Parathyroid adenoma (tissue), 2 donors: ENCODE measurements around the gene CDIP1.

Experiments used
- H2AFZ ChIP-seq: fragments of 300-600 bp; sonication (generic); one replicate; pipeline ENCODE4 v1.7.0; 2017; ENCODE audit warnings: antibody characterized with exemption, mild to moderate bottlenecking
- H3K27ac ChIP-seq: fragments of 300-600 bp; sonication (generic); one replicate; pipeline ENCODE4 v1.7.0; 2017
- H3K27me3 ChIP-seq: fragments of 300-600 bp; sonication (generic); one replicate; pipeline ENCODE4 v1.7.0; 2017; ENCODE audit warnings: low read length; ENCODE audit not compliant: control insufficient read depth, insufficient read depth
- H3K36me3 ChIP-seq: fragments of 300-600 bp; sonication (generic); one replicate; pipeline ENCODE4 v1.7.0; 2017; ENCODE audit warnings: low read length; ENCODE audit not compliant: control insufficient read depth, insufficient read depth
- H3K4me1 ChIP-seq: fragments of 300-600 bp; sonication (generic); one replicate; pipeline ENCODE4 v1.7.0; 2017; ENCODE audit warnings: control low read depth
- H3K4me2 ChIP-seq: fragments of 300-600 bp; sonication (generic); one replicate; pipeline ENCODE4 v1.7.0; 2017; ENCODE audit warnings: low read length
- H3K4me3 ChIP-seq: fragments of 300-600 bp; sonication (generic); one replicate; pipeline ENCODE4 v1.7.0; 2017; ENCODE audit warnings: low read depth, low read length
- H3K79me2 ChIP-seq: fragments of 300-600 bp; sonication (generic); one replicate; pipeline ENCODE4 v1.7.0; 2017; ENCODE audit warnings: control low read depth
- H3K9ac ChIP-seq: fragments of 300-600 bp; sonication (generic); one replicate; pipeline ENCODE4 v1.7.0; 2017; ENCODE audit warnings: mild to moderate bottlenecking
- H3K9me3 ChIP-seq: fragments of 300-600 bp; sonication (generic); one replicate; pipeline ENCODE4 v1.7.0; 2017; ENCODE audit warnings: low read length; ENCODE audit not compliant: control insufficient read depth
- TF ChIP-seq, protein P1 (sequence below): fragments of 300-600 bp; sonication (generic); IDR thresholded peaks from one replicate; pipeline ENCODE4 v1.7.0; 2017; ENCODE audit warnings: antibody characterized with exemption, mild to moderate bottlenecking
- donor health status: primary hyperparathyroidism.

The CDIP1 gene

DNA sequence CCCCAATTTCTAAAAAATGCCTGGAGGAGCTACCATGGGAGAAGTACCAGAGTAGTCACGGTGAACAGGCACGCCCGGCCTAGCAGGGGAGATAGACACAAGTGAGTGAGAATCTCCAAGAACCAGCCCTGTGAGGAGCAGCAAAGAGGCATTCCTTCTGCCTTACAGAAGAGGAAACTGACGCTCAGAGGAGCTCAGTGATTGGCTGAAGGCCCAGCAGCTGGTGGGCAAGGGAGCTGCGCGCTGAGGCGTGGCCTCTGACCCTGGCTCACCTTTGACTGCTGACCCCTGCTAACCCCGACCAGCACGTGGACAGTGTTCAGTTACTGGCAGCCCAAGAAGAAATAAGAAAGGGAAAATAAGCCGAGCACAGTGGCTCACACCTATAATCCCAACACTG, 19.4 kb upstream of the CDIP1 start:
- no peaks in the 10 kb centered on the region for H3K9me3 ChIP-seq
- no peak overlapping the region for H3K4me3 ChIP-seq
- H3K27me3 ChIP-seq, result no peaks in the 10 kb centered on the region
- no peak overlapping the region for H3K4me2 ChIP-seq
- no peaks in the 10 kb centered on the region for H3K79me2 ChIP-seq
- no peak overlapping the region for H3K27ac ChIP-seq
- no peaks in the 10 kb centered on the region for H3K36me3 ChIP-seq
- H3K9ac ChIP-seq, result no peak overlapping the region
- no peak overlapping the region for H2AFZ ChIP-seq
- H3K4me1 ChIP-seq, result peaks cover 11% of the 10 kb centered on the region
- TF ChIP-seq, protein P1, sequence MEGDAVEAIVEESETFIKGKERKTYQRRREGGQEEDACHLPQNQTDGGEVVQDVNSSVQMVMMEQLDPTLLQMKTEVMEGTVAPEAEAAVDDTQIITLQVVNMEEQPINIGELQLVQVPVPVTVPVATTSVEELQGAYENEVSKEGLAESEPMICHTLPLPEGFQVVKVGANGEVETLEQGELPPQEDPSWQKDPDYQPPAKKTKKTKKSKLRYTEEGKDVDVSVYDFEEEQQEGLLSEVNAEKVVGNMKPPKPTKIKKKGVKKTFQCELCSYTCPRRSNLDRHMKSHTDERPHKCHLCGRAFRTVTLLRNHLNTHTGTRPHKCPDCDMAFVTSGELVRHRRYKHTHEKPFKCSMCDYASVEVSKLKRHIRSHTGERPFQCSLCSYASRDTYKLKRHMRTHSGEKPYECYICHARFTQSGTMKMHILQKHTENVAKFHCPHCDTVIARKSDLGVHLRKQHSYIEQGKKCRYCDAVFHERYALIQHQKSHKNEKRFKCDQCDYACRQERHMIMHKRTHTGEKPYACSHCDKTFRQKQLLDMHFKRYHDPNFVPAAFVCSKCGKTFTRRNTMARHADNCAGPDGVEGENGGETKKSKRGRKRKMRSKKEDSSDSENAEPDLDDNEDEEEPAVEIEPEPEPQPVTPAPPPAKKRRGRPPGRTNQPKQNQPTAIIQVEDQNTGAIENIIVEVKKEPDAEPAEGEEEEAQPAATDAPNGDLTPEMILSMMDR, result no peak

- H3K36me3 ChIP-seq, result no peaks in the 10 kb centered on the region
- peaks cover 13% of the 10 kb centered on the region for H3K4me1 ChIP-seq
- no peaks in the 10 kb centered on the region for H3K9me3 ChIP-seq
- no peak overlapping the region for H3K4me3 ChIP-seq
- no peak overlapping the region for H3K4me2 ChIP-seq
- TF ChIP-seq, protein P1, result no peak
- no peaks in the 10 kb centered on the region for H3K79me2 ChIP-seq
- no peaks in the 10 kb centered on the region for H3K27me3 ChIP-seq
- H3K27ac ChIP-seq, result no peak overlapping the region
- no peak overlapping the region for H3K9ac ChIP-seq
- no peak overlapping the region for H2AFZ ChIP-seq
These were observed 18.0 kb upstream of the CDIP1 start for GRCh38 chr16:4556580-4556979.

DNA sequence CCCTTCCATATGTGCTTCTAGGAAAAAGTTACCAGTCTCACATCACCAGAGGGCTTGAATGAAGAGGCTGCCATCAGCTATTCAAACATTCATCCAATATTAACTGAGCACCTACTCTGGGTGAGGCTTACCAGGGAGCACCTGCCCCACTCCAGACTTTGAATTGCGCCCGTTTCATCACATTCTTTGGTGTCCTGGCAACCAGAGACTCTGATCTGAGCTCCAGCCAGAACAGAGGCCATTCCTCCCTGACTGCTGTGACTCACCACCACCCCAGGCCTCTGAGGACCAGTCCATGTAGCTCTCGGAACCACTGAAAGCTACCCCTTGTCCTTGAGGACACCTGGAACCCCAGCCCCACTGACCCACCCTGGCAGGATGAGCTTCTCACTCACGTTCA, 17.5 kb upstream of the CDIP1 start, which contains the start of gene C16orf96:
Gene C16orf96 (plus strand): TSS at position 229 of the 400 bp plus-strand sequence. CDS start 150 bp downstream, at position 379.
- peaks cover 13% of the 10 kb centered on the region for H3K4me1 ChIP-seq
- H3K9me3 ChIP-seq, result no peaks in the 10 kb centered on the region
- TF ChIP-seq, protein P1, result no peak
- no peaks in the 10 kb centered on the region for H3K27me3 ChIP-seq
- no peak within 1 kb of the TSS for H3K27ac ChIP-seq
- H3K36me3 ChIP-seq, result no peaks in the 10 kb centered on the region
- H3K4me3 ChIP-seq, result no peak within 1 kb of the TSS
- no peak within 1 kb of the TSS for H3K4me2 ChIP-seq
- no peaks in the 10 kb centered on the region for H3K79me2 ChIP-seq
- no peak within 1 kb of the TSS for H3K9ac ChIP-seq
- H2AFZ ChIP-seq, result no peak within 1 kb of the TSS

- Histone ChIP-seq H3K9me3 (no peaks in the 10 kb centered on the region), H3K9ac (no peak overlapping the region), H3K27ac (no peak overlapping the region), H2AFZ (no peak overlapping the region), H3K27me3 (no peaks in the 10 kb centered on the region), H3K4me1 (peaks cover 13% of the 10 kb centered on the region), H3K4me2 (no peak overlapping the region), H3K4me3 (no peak overlapping the region), H3K79me2 (no peaks in the 10 kb centered on the region), H3K36me3 (no peaks in the 10 kb centered on the region)
- TF ChIP-seq, protein P1, result no peak
These were observed 14.0 kb upstream of the CDIP1 start for GRCh38 chr16:4552541-4552940.

DNA sequence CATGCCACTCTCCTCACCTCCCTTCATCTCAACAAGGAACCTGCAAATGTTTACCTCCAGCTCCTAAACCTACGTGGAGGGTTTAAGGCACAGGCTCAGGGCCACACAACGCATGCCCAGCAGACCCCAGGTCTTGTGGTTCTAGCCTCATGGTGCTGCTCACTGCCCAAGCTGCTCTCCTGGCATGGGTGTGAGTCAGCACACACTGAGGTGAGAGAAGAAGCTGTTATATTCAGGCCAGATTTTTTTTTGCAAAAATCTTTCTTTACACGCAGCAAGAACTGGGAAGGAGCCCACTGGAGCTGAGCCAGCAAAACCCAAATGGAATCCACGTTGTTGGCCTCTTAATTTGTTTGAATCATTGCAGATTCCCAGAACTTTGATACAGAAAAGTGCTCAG, 12.0 kb upstream of the CDIP1 start:
- peaks cover 13% of the 10 kb centered on the region for H3K4me1 ChIP-seq
- no peak overlapping the region for H2AFZ ChIP-seq
- H3K27ac ChIP-seq, result no peak overlapping the region
- TF ChIP-seq, protein P1, result no peak
- H3K9me3 ChIP-seq, result no peaks in the 10 kb centered on the region
- no peak overlapping the region for H3K4me2 ChIP-seq
- no peak overlapping the region for H3K9ac ChIP-seq
- no peaks in the 10 kb centered on the region for H3K27me3 ChIP-seq
- H3K36me3 ChIP-seq, result no peaks in the 10 kb centered on the region
- H3K4me3 ChIP-seq, result no peak overlapping the region
- H3K79me2 ChIP-seq, result no peaks in the 10 kb centered on the region
